Endothelial cell of umbilical vein (primary cell): ENCODE measurements around the gene HAUS5. TPM values are rescaled to one million over a fixed set of nuclear protein-coding genes. Genes with fewer than 3 reads are reported as not detected.

Experiments used
- BruUV-seq: library from RNA; stranded (reverse); fragments of 400-500 nt; replicated peaks from 2 replicates; lab custom pipeline; 2021; lab: Mats Ljungman, UMichigan
- CTCF ChIA-PET: fragments of 300-600, 350-600 bp; sonication (Branson Sonifier 250); formaldehyde crosslinking; loops from one replicate; lab custom pipeline; 2021; ENCODE audit warnings: antibody characterized with exemption, inconsistent platforms; lab: Charles Lee
- POLR2A ChIA-PET: fragments of 300-600, 350-600 bp; sonication (Branson Sonifier 250); formaldehyde crosslinking; loops from one replicate; lab custom pipeline; 2021; ENCODE audit warnings: antibody characterized with exemption, inconsistent platforms; lab: Charles Lee
- DNase-seq: peaks from one replicate; pipeline ENCODE4 v3.0.0-alpha.2; 2011; ENCODE audit warnings: low read depth, low spot score
- FAIRE-seq: peaks from 2 replicates; lab custom pipeline; 2011; peaks lifted over from hg19 to GRCh38; lab: Jason Lieb, UNC
- H2AFZ ChIP-seq: 2 replicates; pipeline ENCODE4 v1.6.0; 2012; ENCODE audit warnings: low read depth, low read length, control low read depth, inconsistent platforms
- H3K27ac ChIP-seq: 2 replicates; pipeline ENCODE4 v1.5.1; 2011; ENCODE audit warnings: low read depth, mild to moderate bottlenecking, control low read depth, low read length, moderate library complexity; ENCODE audit not compliant: insufficient read depth
- H3K27me3 ChIP-seq, 2 experiments: 2 replicates each; pipeline versions ENCODE4 v1.6.0 to v1.6.1; 2011; ENCODE audit warnings: low read length in 2 of 2, mixed read lengths in 1 of 2; ENCODE audit not compliant: control insufficient read depth in 2 of 2, insufficient read depth in 2 of 2
- H3K36me3 ChIP-seq, 2 experiments: 2 replicates in 1 of 2; 3 replicates in 1 of 2; pipeline ENCODE4 v1.5.1; 2011; ENCODE audit warnings: low read length in 2 of 2, mild to moderate bottlenecking in 1 of 2, moderate library complexity in 1 of 2; ENCODE audit not compliant: control insufficient read depth in 2 of 2, insufficient read depth in 2 of 2; ENCODE audit errors: extremely low read depth in 1 of 2
- H3K4me1 ChIP-seq: 3 replicates; pipeline ENCODE4 v1.5.1; 2011; ENCODE audit warnings: mild to moderate bottlenecking, low read length; ENCODE audit not compliant: control insufficient read depth, insufficient read depth; ENCODE audit errors: extremely low read depth
- H3K4me2 ChIP-seq: 2 replicates; pipeline ENCODE4 v1.6.1; 2011; ENCODE audit warnings: low read length, control low read depth, mixed read lengths; ENCODE audit not compliant: insufficient read depth
- H3K4me3 ChIP-seq, 3 experiments: fragments of 200-600 bp in 1 of 3; sonication (generic), shearing (Covaris generic) in 1 of 3; replicated peaks in 1 of 3; 2 replicates each; pipeline ENCODE4 v1.5.1; 2011 to 2016; ENCODE audit warnings: control low read depth in 3 of 3, low read length in 3 of 3, mild to moderate bottlenecking in 2 of 3, inconsistent platforms in 1 of 3, low read depth in 1 of 3, moderate library complexity in 1 of 3; ENCODE audit not compliant: insufficient read depth in 1 of 3
- H3K79me2 ChIP-seq: 2 replicates; pipeline ENCODE4 v1.6.0; 2012; ENCODE audit warnings: low read length, inconsistent platforms; ENCODE audit not compliant: control insufficient read depth, insufficient read depth
- H3K9ac ChIP-seq: replicated peaks from 2 replicates; pipeline ENCODE3; 2011; ENCODE audit warnings: low read length, control low read depth; ENCODE audit not compliant: insufficient read depth; ENCODE audit errors: extremely low read depth
- H3K9me1 ChIP-seq: replicated peaks from 3 replicates; pipeline ENCODE4 v1.6.0; 2011; ENCODE audit warnings: mild to moderate bottlenecking, low read length; ENCODE audit not compliant: control insufficient read depth, insufficient read depth; ENCODE audit errors: extremely low read depth
- H3K9me3 ChIP-seq: replicated peaks from 2 replicates; pipeline ENCODE4 v1.5.1; 2012; ENCODE audit warnings: low read length, inconsistent platforms; ENCODE audit not compliant: control insufficient read depth, insufficient read depth
- H4K20me1 ChIP-seq: replicated peaks from 2 replicates; pipeline ENCODE3; 2011; ENCODE audit warnings: mild to moderate bottlenecking, low read length; ENCODE audit not compliant: control insufficient read depth, insufficient read depth; ENCODE audit errors: extremely low read depth
- CTCF ChIP-seq, 2 donors: IDR thresholded peaks; 1 replicate in 1 of 2; 2 replicates in 1 of 2; pipeline ENCODE4 v1.5.1; 2011; ENCODE audit warnings: low read length in 2 of 2, mild to moderate bottlenecking in 2 of 2, moderate library complexity in 2 of 2, control low read depth in 1 of 2, inconsistent platforms in 1 of 2, low read depth in 1 of 2; ENCODE audit not compliant: insufficient read depth in 1 of 2; ENCODE audit errors: extremely low read depth in 1 of 2
- EZH2 ChIP-seq: IDR thresholded peaks from 2 replicates; pipeline ENCODE4 v1.6.1; 2012; ENCODE audit warnings: borderline replicate concordance, low read depth, mild to moderate bottlenecking, moderate library complexity, low read length, inconsistent platforms; ENCODE audit not compliant: severe bottlenecking
- FOS ChIP-seq: IDR thresholded peaks from 2 replicates; pipeline ENCODE4 v1.6.1; 2011; ENCODE audit warnings: mild to moderate bottlenecking, low read length, moderate library complexity, borderline replicate concordance; ENCODE audit not compliant: insufficient read depth
- GATA2 ChIP-seq: IDR thresholded peaks from 2 replicates; pipeline ENCODE4 v1.7.0; 2011; ENCODE audit warnings: low read depth, mild to moderate bottlenecking, moderate library complexity, mixed read lengths, low read length; ENCODE audit not compliant: insufficient read length, insufficient read depth
- JUN ChIP-seq: IDR thresholded peaks from 2 replicates; pipeline ENCODE4 v1.6.1; 2011; ENCODE audit warnings: borderline replicate concordance, low read depth; ENCODE audit not compliant: insufficient read length, insufficient read depth
- MYC ChIP-seq: IDR thresholded peaks from one replicate; pipeline ENCODE4 v1.6.1; 2011; ENCODE audit warnings: mild to moderate bottlenecking, low read depth, low read length
- POLR2A ChIP-seq: IDR thresholded peaks from 2 replicates; pipeline ENCODE4 v1.6.1; 2012; ENCODE audit warnings: low read depth, mild to moderate bottlenecking, control low read depth, low read length
- POLR2AphosphoS5 ChIP-seq: IDR thresholded peaks from 2 replicates; pipeline ENCODE4 v1.6.1; 2012; ENCODE audit warnings: low read depth, mild to moderate bottlenecking, control low read depth, low read length, moderate library complexity; ENCODE audit not compliant: insufficient read depth
- dilution Hi-C: fragments of 300-500 bp; cut with MboI; formaldehyde crosslinking; loops from one replicate; pipeline ENCODE4 v1.15.0; 2019; ENCODE audit warnings: low sequenced_read_pairs; ENCODE audit not compliant: extremely low pct_ligation_motif_present
- intact Hi-C: fragments of 100-400 bp; cut with micrococcal nuclease; formaldehyde crosslinking; loops from one replicate; pipeline ENCODE4 v1.10.0; 2022
- polyA plus RNA-seq, 4 experiments: library from polyadenylated mRNA; depleted of rRNA in 3 of 4; stranded (reverse) in 3 of 4; unstranded in 1 of 4; fragments of >200 nt; gene quantifications; 2 replicates each; pipeline versions ENCODE4 v1.2.1 to v1.2.3, GENCODE V29; 2011 to 2012; ENCODE audit warnings: missing spikeins in 1 of 4
- total RNA-seq: library from RNA; stranded (reverse); gene quantifications from 2 replicates; pipeline ENCODE4 v1.2.3, GENCODE V29; 2021
- TF ChIP-seq, protein P1 (sequence below): IDR thresholded peaks from 2 replicates; pipeline ENCODE4 v1.6.1; 2011; ENCODE audit not compliant: insufficient read depth, insufficient read length

HAUS5 gene
- total and polyA plus RNA-seq, 2 donors (not counting 3 experiments of a cell fraction or from before 2014, with no cell fraction given): 8.9 to 19.0 TPM

- no peak overlapping the region for H3K4me2 ChIP-seq
These were observed 27.3 kb downstream of the HAUS5 start for GRCh38 chr19:35639863-35640262.

More at GRCh38 chr19:35639863-35640262, 27.3 kb downstream of the HAUS5 start:
- no TSS peak for BruUV-seq
- no peak for FAIRE-seq
- TF ChIP-seq, protein P1, sequence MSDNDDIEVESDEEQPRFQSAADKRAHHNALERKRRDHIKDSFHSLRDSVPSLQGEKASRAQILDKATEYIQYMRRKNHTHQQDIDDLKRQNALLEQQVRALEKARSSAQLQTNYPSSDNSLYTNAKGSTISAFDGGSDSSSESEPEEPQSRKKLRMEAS: no peak
- TF ChIP-seq CTCF (IDR thresholded peaks at IDR 0.05; ENCODE audit: extremely low read depth in 1 of 2, insufficient read depth in 1 of 2, low read depth in 1 of 2, low read length in 2 of 2): no peak
- TF ChIP-seq POLR2A: no peak
- no peak for TF ChIP-seq MYC
- TF ChIP-seq EZH2: no peak
- no peak for TF ChIP-seq FOS
- TF ChIP-seq POLR2AphosphoS5: no peak
- no peak for TF ChIP-seq JUN
- TF ChIP-seq GATA2: no peak
- H3K79me2 ChIP-seq: no peaks in the 10 kb centered on the region
- H3K9me1 ChIP-seq: no peaks in the 10 kb centered on the region
- dilution Hi-C loops (no loop called here), intact Hi-C loops (no loop called here)
- no peaks in the 10 kb centered on the region for H3K27me3 ChIP-seq
- H4K20me1 ChIP-seq: no peaks in the 10 kb centered on the region
- ChIA-PET POLR2A (no interaction called here), CTCF (no interaction called here)
- H3K4me3 ChIP-seq: no peak overlapping the region
- no peak overlapping the region for H3K9ac ChIP-seq
- H2AFZ ChIP-seq: no peak overlapping the region
- peaks cover 18% of the 10 kb centered on the region for H3K4me1 ChIP-seq
- H3K27ac ChIP-seq: no peak overlapping the region
- no peak for DNase-seq
- H3K9me3 ChIP-seq: no peaks in the 10 kb centered on the region
- H3K36me3 ChIP-seq: peaks cover 9 to 23% of the 10 kb centered on the region in 2 experiments
